B cell (primary cell): ENCODE measurements around the gene ZNF407. TPM values are rescaled to one million over a fixed set of nuclear protein-coding genes. Genes with fewer than 3 reads are reported as not detected.

Source experiments
- ATAC-seq: fragments of 200-7000 bp; cut with Tn5 transposase; one replicate; pipeline ENCODE4 v1.10.0; 2021; ENCODE audit warnings: low read depth, mild to moderate bottlenecking, moderate number of reproducible peaks, moderate library complexity
- CTCF ChIA-PET: fragments of 350-600 bp; sonication (Branson Sonifier 250); formaldehyde crosslinking; loops from one replicate; lab custom pipeline; 2021; ENCODE audit warnings: antibody characterized with exemption, inconsistent platforms; lab: Charles Lee
- POLR2A ChIA-PET: fragments of 350-600 bp; sonication (Branson Sonifier 250); formaldehyde crosslinking; loops from one replicate; lab custom pipeline; 2021; ENCODE audit warnings: antibody characterized with exemption; lab: Charles Lee
- DNase-seq: peaks from one replicate; pipeline ENCODE4 v3.0.0; 2013
- H2AFZ ChIP-seq: 2 replicates; pipeline ENCODE4 v1.6.1; 2012; ENCODE audit warnings: mild to moderate bottlenecking, low read depth, low read length; ENCODE audit not compliant: insufficient read depth, poor library complexity, severe bottlenecking
- H3K27ac ChIP-seq, 2 donors: 1 replicate in 1 of 2; 2 replicates in 1 of 2; pipeline ENCODE4 v1.5.1; 2012 to 2013; ENCODE audit warnings: low read length in 2 of 2, mild to moderate bottlenecking in 2 of 2, moderate library complexity in 1 of 2
- H3K27me3 ChIP-seq, 4 experiments: fragments of 200-600 bp in 1 of 4; sonication (generic) in 1 of 4; replicated peaks in 1 of 4; 1 replicate in 2 of 4; 2 replicates in 2 of 4; pipeline versions ENCODE4 v1.6.1 to v1.7.0; 2013 to 2016; ENCODE audit warnings: low read length in 3 of 4, mild to moderate bottlenecking in 2 of 4, mixed read lengths in 1 of 4, moderate library complexity in 1 of 4; ENCODE audit not compliant: insufficient read depth in 4 of 4, control insufficient read depth in 3 of 4; ENCODE audit errors: control extremely low read depth in 1 of 4
- H3K36me3 ChIP-seq, 2 experiments: replicated peaks in 1 of 2; 1 replicate in 1 of 2; 2 replicates in 1 of 2; pipeline versions ENCODE4 v1.6.1 to v1.7.1; 2013; ENCODE audit warnings: low read length in 1 of 2; ENCODE audit not compliant: insufficient read depth in 2 of 2, control insufficient read depth in 1 of 2; ENCODE audit errors: control extremely low read depth in 1 of 2, extremely low read depth in 1 of 2
- H3K4me1 ChIP-seq, 2 donors: fragments of 200-600 bp in 1 of 2; sonication (generic) in 1 of 2; 1 replicate in 1 of 2; 2 replicates in 1 of 2; pipeline versions ENCODE4 v1.5.1 to v1.6.1; 2013 to 2017; ENCODE audit warnings: low read length in 2 of 2; ENCODE audit not compliant: control insufficient read depth in 2 of 2, insufficient read depth in 2 of 2
- H3K4me2 ChIP-seq: replicated peaks from 2 replicates; pipeline ENCODE3; 2012; ENCODE audit warnings: mild to moderate bottlenecking, low read depth, low read length; ENCODE audit not compliant: poor library complexity, severe bottlenecking
- H3K4me3 ChIP-seq, 5 experiments: fragments of 200-600 bp in 1 of 5; sonication (generic) in 1 of 5; 1 replicate in 3 of 5; 2 replicates in 2 of 5; pipeline versions ENCODE4 v1.5.1 to v1.7.0; 2011 to 2016; ENCODE audit warnings: low read length in 4 of 5, mild to moderate bottlenecking in 4 of 5, low read depth in 2 of 5, control low read depth in 1 of 5, moderate library complexity in 1 of 5; ENCODE audit not compliant: insufficient read depth in 1 of 5; ENCODE audit errors: control extremely low read depth in 1 of 5, extremely low read depth in 1 of 5
- H3K79me2 ChIP-seq: fragments of 200-600 bp; sonication (generic); one replicate; pipeline ENCODE4 v1.6.0; 2016; ENCODE audit warnings: low read length; ENCODE audit not compliant: control insufficient read depth, insufficient read depth
- H3K9ac ChIP-seq: fragments of 200-600 bp; sonication (generic); 2 replicates; pipeline ENCODE4 v1.6.1; 2017; ENCODE audit warnings: mild to moderate bottlenecking, low read length, moderate library complexity
- H3K9me3 ChIP-seq, 3 donors: one replicate each; pipeline versions ENCODE4 v1.6.1 to v1.7.1; 2013; ENCODE audit warnings: low read length in 2 of 3; ENCODE audit not compliant: control insufficient read depth in 2 of 3, insufficient read depth in 1 of 3; ENCODE audit errors: control extremely low read depth in 1 of 3
- H4K20me1 ChIP-seq: 2 replicates; pipeline ENCODE4 v1.6.0; 2012; ENCODE audit warnings: mild to moderate bottlenecking, low read length; ENCODE audit not compliant: insufficient read depth, control insufficient read depth, poor library complexity, severe bottlenecking
- H3K27ac Mint-ChIP-seq: one replicate; pipeline ENCODE4 v1.8.0; 2021; ENCODE audit warnings: mixed read lengths
- H3K27me3 Mint-ChIP-seq: one replicate; pipeline ENCODE4 v1.8.0; 2021; ENCODE audit warnings: mixed read lengths
- H3K4me1 Mint-ChIP-seq: one replicate; pipeline ENCODE4 v1.8.0; 2021; ENCODE audit warnings: mixed read lengths
- H3K4me3 Mint-ChIP-seq: one replicate; pipeline ENCODE4 v1.8.0; 2021; ENCODE audit warnings: mixed read lengths
- H3K9me3 Mint-ChIP-seq: one replicate; pipeline ENCODE4 v1.8.0; 2022; ENCODE audit warnings: mixed read lengths; ENCODE audit not compliant: insufficient read depth
- EZH2 ChIP-seq: IDR thresholded peaks from 2 replicates; pipeline ENCODE4 v1.6.1; 2012; ENCODE audit warnings: borderline replicate concordance, low read depth, mild to moderate bottlenecking, moderate library complexity, low read length; ENCODE audit not compliant: insufficient read depth, poor library complexity, severe bottlenecking
- WGBS: methylation state at CpG from one replicate; pipeline ENCODE4 v1.1.5; 2013; ENCODE audit warnings: missing lambda C conversion rate; ENCODE audit not compliant: insufficient coverage; 5-methylcytosine and 5-hydroxymethylcytosine counted together
- intact Hi-C: fragments of 100-400 bp; cut with micrococcal nuclease; formaldehyde crosslinking; loops from one replicate; pipeline ENCODE4 v1.10.0; 2022
- polyA plus RNA-seq: library from polyadenylated mRNA; depleted of rRNA; stranded (reverse); fragments of >200 nt; gene quantifications from 2 replicates; pipeline ENCODE4 v1.2.3, GENCODE V29; 2012
- total RNA-seq, 2 donors: library from RNA; stranded (reverse); fragments of 120-200 nt in 1 of 2; gene quantifications; 1 replicate in 1 of 2; 2 replicates in 1 of 2; pipeline versions ENCODE4 v1.2.3 to v1.2.4, GENCODE V29; 2013 to 2022
- TF ChIP-seq, protein P1 (sequence below): fragments of 200-600 bp; IDR thresholded peaks from one replicate; pipeline ENCODE4 v1.8.0; 2022; ENCODE audit warnings: antibody characterized with exemption, mild to moderate bottlenecking

The ZNF407 gene
- total and polyA plus RNA-seq, 2 donors (not counting 1 experiment from before 2014, with no cell fraction given) = 4.5 to 37.1 TPM

GRCh38 chr18:74623047-74623816 is 25.6 kb downstream of the ZNF407 start:
- POLR2A ChIA-PET = no interaction called here
- intact Hi-C loops = no loop called here
- H2AFZ ChIP-seq = no peak overlapping the region
- no peaks in the 10 kb centered on the region for H3K9me3 ChIP-seq
- peaks cover 25% of the 10 kb centered on the region for H4K20me1 ChIP-seq
- 87% methylated on average over 21 of the region's 24 CpGs for WGBS
- peak; percentile 16 for DNase-seq
- Mint-ChIP-seq H3K27me3 (no peaks in the 10 kb centered on the region), H3K27ac (no peak overlapping the region), H3K4me3 (no peak overlapping the region), H3K4me1 (peaks cover 10% of the 10 kb centered on the region), H3K9me3 (no peaks in the 10 kb centered on the region)
- no peak for ATAC-seq
- H3K4me1 ChIP-seq = no peaks in the 10 kb centered on the region
- TF ChIP-seq, protein P1, sequence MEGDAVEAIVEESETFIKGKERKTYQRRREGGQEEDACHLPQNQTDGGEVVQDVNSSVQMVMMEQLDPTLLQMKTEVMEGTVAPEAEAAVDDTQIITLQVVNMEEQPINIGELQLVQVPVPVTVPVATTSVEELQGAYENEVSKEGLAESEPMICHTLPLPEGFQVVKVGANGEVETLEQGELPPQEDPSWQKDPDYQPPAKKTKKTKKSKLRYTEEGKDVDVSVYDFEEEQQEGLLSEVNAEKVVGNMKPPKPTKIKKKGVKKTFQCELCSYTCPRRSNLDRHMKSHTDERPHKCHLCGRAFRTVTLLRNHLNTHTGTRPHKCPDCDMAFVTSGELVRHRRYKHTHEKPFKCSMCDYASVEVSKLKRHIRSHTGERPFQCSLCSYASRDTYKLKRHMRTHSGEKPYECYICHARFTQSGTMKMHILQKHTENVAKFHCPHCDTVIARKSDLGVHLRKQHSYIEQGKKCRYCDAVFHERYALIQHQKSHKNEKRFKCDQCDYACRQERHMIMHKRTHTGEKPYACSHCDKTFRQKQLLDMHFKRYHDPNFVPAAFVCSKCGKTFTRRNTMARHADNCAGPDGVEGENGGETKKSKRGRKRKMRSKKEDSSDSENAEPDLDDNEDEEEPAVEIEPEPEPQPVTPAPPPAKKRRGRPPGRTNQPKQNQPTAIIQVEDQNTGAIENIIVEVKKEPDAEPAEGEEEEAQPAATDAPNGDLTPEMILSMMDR = peak; percentile 49
- no peak for TF ChIP-seq EZH2
- H3K36me3 ChIP-seq = no peaks in the 10 kb centered on the region
- CTCF ChIA-PET = interaction anchor here (0.7 to 1.8 kb wide), 5 partner anchors 11 to 1733 kb away, joined by 3 to 4 read pairs (median 3); no protein-coding TSS in a partner anchor
- peaks cover 50% of the 10 kb centered on the region for H3K79me2 ChIP-seq
- no peak overlapping the region for H3K27ac ChIP-seq
- H3K4me2 ChIP-seq = no peak overlapping the region
- no peak overlapping the region for H3K9ac ChIP-seq
- no peaks in the 10 kb centered on the region for H3K27me3 ChIP-seq
- H3K4me3 ChIP-seq = no peak overlapping the region

GRCh38 chr18:74624466-74624865 is 26.8 kb downstream of the ZNF407 start:
- H2AFZ ChIP-seq = no peak overlapping the region
- H4K20me1 ChIP-seq = peaks cover 31% of the 10 kb centered on the region
- TF ChIP-seq, protein P1 = no peak
- no peak for TF ChIP-seq EZH2
- no peaks in the 10 kb centered on the region for H3K4me1 ChIP-seq
- H3K36me3 ChIP-seq = no peaks in the 10 kb centered on the region
- peaks cover 0 to 3% (median 0%) of the 10 kb centered on the region in 3 donors for H3K9me3 ChIP-seq
- POLR2A ChIA-PET = no interaction called here
- CTCF ChIA-PET = interaction anchor here (0.5 to 1.8 kb wide), 3 partner anchors 10 to 1723 kb away, joined by 3 to 4 read pairs (median 4); no protein-coding TSS in a partner anchor
- H3K4me2 ChIP-seq = no peak overlapping the region
- no peak overlapping the region for H3K9ac ChIP-seq
- DNase-seq (no peak), ATAC-seq (no peak)
- Mint-ChIP-seq H3K27ac (no peak overlapping the region), H3K9me3 (no peaks in the 10 kb centered on the region), H3K4me1 (peaks cover 13% of the 10 kb centered on the region), H3K4me3 (no peak overlapping the region), H3K27me3 (no peaks in the 10 kb centered on the region)
- no peaks in the 10 kb centered on the region for H3K27me3 ChIP-seq
- no peak overlapping the region for H3K4me3 ChIP-seq
- WGBS = 93% methylated on average over 3 of the region's 8 CpGs
- peaks cover 45% of the 10 kb centered on the region for H3K79me2 ChIP-seq
- H3K27ac ChIP-seq = no peak overlapping the region
- intact Hi-C loops = no loop called here
